ENCODE data around the gene TPK1.

- no peak for TF ChIP-seq POLR2A (IDR thresholded peaks at IDR 0.05; ENCODE audit: control extremely low read depth in 1 of 2, low read depth in 2 of 2, low read length in 2 of 2)
- no peak for TF ChIP-seq EZH2 (IDR thresholded peaks at IDR 0.05; ENCODE audit: low read depth, low read length, severe bottlenecking)
- no peak for TF ChIP-seq CHD2 (IDR thresholded peaks at IDR 0.05; ENCODE audit: low read length)
- TF ChIP-seq CTCF (IDR thresholded peaks at IDR 0.05; ENCODE audit: control extremely low read depth in 1 of 3, insufficient read depth in 1 of 3, low read depth in 1 of 3, low read length in 3 of 3) = no peak
- no peak for TF ChIP-seq POLR2AphosphoS5 (IDR thresholded peaks at IDR 0.05; ENCODE audit: low read depth, low read length)
- TF ChIP-seq SIN3A (conservative IDR thresholded peaks at IDR 0.05 in 1 of 2, IDR thresholded peaks at IDR 0.05 in 1 of 2; ENCODE audit: low read depth in 1 of 2, low read length in 2 of 2) = no peak
- TF ChIP-seq TCF12 (IDR thresholded peaks at IDR 0.05; ENCODE audit: low read depth, low read length) = no peak
- TF ChIP-seq CTBP2 (IDR thresholded peaks at IDR 0.05; ENCODE audit: borderline replicate concordance, insufficient read depth, insufficient read length, low read length) = no peak
- no peak for TF ChIP-seq MAFK (IDR thresholded peaks at IDR 0.05; ENCODE audit: low read depth, low read length)
- TF ChIP-seq ATF2 (IDR thresholded peaks at IDR 0.05; ENCODE audit: low read length) = no peak
- TF ChIP-seq SP1 (IDR thresholded peaks at IDR 0.05; ENCODE audit: low read depth, low read length) = no peak
- no peak for TF ChIP-seq TAF1 (IDR thresholded peaks at IDR 0.05; ENCODE audit: low read depth, low read length)
- no peak for TF ChIP-seq MAX (IDR thresholded peaks at IDR 0.05)
- TF ChIP-seq HDAC2 (IDR thresholded peaks at IDR 0.05; ENCODE audit: borderline replicate concordance in 1 of 2, low read depth in 2 of 2, low read length in 2 of 2) = no peak
Observed at GRCh38 chr7:144641389-144642044, 194.3 kb downstream of the TPK1 start.

All from H1 (cell line).